CD4-positive, alpha-beta T cell (primary cell): Measurements from ENCODE around the gene GPC6. TPM values are rescaled to one million over a fixed set of nuclear protein-coding genes. Genes with fewer than 3 reads are reported as not detected.

ENCODE experiments used
- ATAC-seq: fragments of 200-7000 bp; cut with Tn5 transposase; one replicate; pipeline ENCODE4 v1.10.0; 2022; ENCODE audit warnings: mild to moderate bottlenecking; ENCODE audit not compliant: poor library complexity
- CTCF ChIA-PET: fragments of 350-600 bp; sonication (Branson Sonifier 250); formaldehyde crosslinking; loops from one replicate; lab custom pipeline; 2021; ENCODE audit warnings: antibody characterized with exemption, inconsistent platforms; lab: Charles Lee
- POLR2A ChIA-PET: fragments of 350-600 bp; sonication (Branson Sonifier 250); formaldehyde crosslinking; loops from one replicate; lab custom pipeline; 2021; ENCODE audit warnings: antibody characterized with exemption, inconsistent platforms; lab: Charles Lee
- DNase-seq, 14 experiments: peaks; one replicate each; pipeline ENCODE4 v3.0.0-alpha.2; 2013 to 2020; ENCODE audit warnings: mixed read lengths in 2 of 14
- H3K27ac ChIP-seq, 2 donors: one replicate each; pipeline versions ENCODE4 v1.5.1 to v1.7.0; 2013; ENCODE audit warnings: low read length in 2 of 2, low read depth in 1 of 2, mild to moderate bottlenecking in 1 of 2
- H3K27me3 ChIP-seq, 2 experiments: 1 replicate in 1 of 2; 2 replicates in 1 of 2; pipeline versions ENCODE4 v1.6.1 to v1.7.0; 2013; ENCODE audit warnings: low read length in 2 of 2, control low read depth in 1 of 2, mild to moderate bottlenecking in 1 of 2, moderate library complexity in 1 of 2; ENCODE audit not compliant: insufficient read depth in 2 of 2, control insufficient read depth in 1 of 2
- H3K36me3 ChIP-seq: one replicate; pipeline ENCODE4 v1.6.1; 2013; ENCODE audit warnings: low read length, control low read depth; ENCODE audit not compliant: insufficient read depth
- H3K4me1 ChIP-seq: one replicate; pipeline ENCODE4 v1.6.1; 2013; ENCODE audit warnings: low read length, control low read depth; ENCODE audit not compliant: insufficient read depth
- H3K4me3 ChIP-seq: one replicate; pipeline ENCODE4 v1.5.1; 2013; ENCODE audit warnings: mild to moderate bottlenecking, low read length, moderate library complexity
- H3K9me3 ChIP-seq, 2 experiments: 1 replicate in 1 of 2; 2 replicates in 1 of 2; pipeline versions ENCODE4 v1.6.1 to v1.7.0; 2013; ENCODE audit warnings: low read length in 2 of 2, mild to moderate bottlenecking in 2 of 2, control low read depth in 1 of 2, moderate library complexity in 1 of 2; ENCODE audit not compliant: control insufficient read depth in 1 of 2, insufficient read depth in 1 of 2
- H3K27ac Mint-ChIP-seq: one replicate; pipeline ENCODE4 v1.8.0; 2020; ENCODE audit warnings: mixed read lengths
- H3K27me3 Mint-ChIP-seq: one replicate; pipeline ENCODE4 v1.8.0; 2021; ENCODE audit warnings: mixed read lengths
- H3K36me3 Mint-ChIP-seq: one replicate; pipeline ENCODE4 v1.8.0; 2021; ENCODE audit warnings: low read depth, mixed read lengths
- H3K4me1 Mint-ChIP-seq: one replicate; pipeline ENCODE4 v1.8.0; 2021; ENCODE audit warnings: low read depth, mixed read lengths
- H3K4me3 Mint-ChIP-seq: one replicate; pipeline ENCODE4 v1.8.0; 2020; ENCODE audit warnings: mild to moderate bottlenecking, mixed read lengths
- H3K9me3 Mint-ChIP-seq: one replicate; pipeline ENCODE4 v1.8.0; 2020; ENCODE audit warnings: mixed read lengths
- CTCF ChIP-seq: fragments of 200-600 bp; IDR thresholded peaks from one replicate; pipeline ENCODE4 v1.8.0; 2022; ENCODE audit warnings: antibody characterized with exemption, mild to moderate bottlenecking
- intact Hi-C, 2 experiments: fragments of 100-400 bp; cut with DNase I in 1 of 2; cut with micrococcal nuclease in 1 of 2; formaldehyde crosslinking; loops; one replicate each; pipeline versions ENCODE4 v1.15.1 to v1.9.0; 2023 to 2025; cut with DNase I, micrococcal nuclease
- total RNA-seq, 174 experiments: library from RNA in 2 of 174; stranded (reverse) in 2 of 174; gene quantifications; one replicate each; pipeline ENCODE4 v1.2.3 and lab custom pipeline; 2021 to 2026

Gene GPC6
- total RNA-seq, 2 experiments from 2014 or later: not detected

- Mint-ChIP-seq H3K36me3 (no peaks in the 10 kb centered on the region), H3K27ac (no peak overlapping the region), H3K4me3 (no peak overlapping the region), H3K27me3 (no peaks in the 10 kb centered on the region), H3K4me1 (no peaks in the 10 kb centered on the region), H3K9me3 (no peaks in the 10 kb centered on the region)
- no peak overlapping the region for H3K4me3 ChIP-seq
- H3K27me3 ChIP-seq: no peaks in the 10 kb centered on the region
- intact Hi-C loops: no loop called here
- no peak overlapping the region for H3K27ac ChIP-seq
- ChIA-PET CTCF (no interaction called here), POLR2A (no interaction called here)
- no peak for DNase-seq
- no peaks in the 10 kb centered on the region for H3K36me3 ChIP-seq
- no peak for ATAC-seq
- H3K9me3 ChIP-seq: peaks cover 0 to 5% of the 10 kb centered on the region in 2 experiments
- no peaks in the 10 kb centered on the region for H3K4me1 ChIP-seq
- TF ChIP-seq CTCF: no peak
Measured at GRCh38 chr13:94160875-94161274, 934.3 kb downstream of the GPC6 start.

GRCh38 chr13:94162289-94162688, 935.7 kb downstream of the GPC6 start:
- Mint-ChIP-seq H3K9me3 (no peaks in the 10 kb centered on the region), H3K27ac (no peak overlapping the region), H3K4me1 (no peaks in the 10 kb centered on the region), H3K36me3 (no peaks in the 10 kb centered on the region), H3K27me3 (no peaks in the 10 kb centered on the region), H3K4me3 (no peak overlapping the region)
- DNase-seq: no peak
- ATAC-seq: no peak
- peaks cover 0 to 5% of the 10 kb centered on the region in 2 experiments for H3K9me3 ChIP-seq
- H3K27ac ChIP-seq: no peak overlapping the region
- POLR2A ChIA-PET: no interaction called here
- H3K27me3 ChIP-seq: no peaks in the 10 kb centered on the region
- intact Hi-C loops: no loop called here
- no peak for TF ChIP-seq CTCF
- no peaks in the 10 kb centered on the region for H3K36me3 ChIP-seq
- no peaks in the 10 kb centered on the region for H3K4me1 ChIP-seq
- no peak overlapping the region for H3K4me3 ChIP-seq
- CTCF ChIA-PET: interaction anchor here (1.3 kb wide), 1 partner anchor 12 kb away, joined by 3 read pairs; no protein-coding TSS in a partner anchor

GRCh38 chr13:94163535-94163934, 936.9 kb downstream of the GPC6 start:
- CTCF ChIA-PET: no interaction called here
- intact Hi-C loops: no loop called here
- no peaks in the 10 kb centered on the region for H3K9me3 Mint-ChIP-seq
- no peak overlapping the region for H3K4me3 Mint-ChIP-seq
- Histone ChIP-seq H3K27me3 (no peaks in the 10 kb centered on the region), H3K9me3 (peaks cover 0 to 5% of the 10 kb centered on the region in 2 experiments), H3K36me3 (no peaks in the 10 kb centered on the region), H3K4me3 (no peak overlapping the region), H3K4me1 (no peaks in the 10 kb centered on the region), H3K27ac (no peak overlapping the region)
- no peaks in the 10 kb centered on the region for H3K4me1 Mint-ChIP-seq
- TF ChIP-seq CTCF: no peak
- H3K27ac Mint-ChIP-seq: no peak overlapping the region
- H3K36me3 Mint-ChIP-seq: no peaks in the 10 kb centered on the region
- H3K27me3 Mint-ChIP-seq: no peaks in the 10 kb centered on the region
- ATAC-seq: no peak
- POLR2A ChIA-PET: interaction anchor here (0.7 kb wide), 1 partner anchor 11 kb away, joined by 3 read pairs; no protein-coding TSS in a partner anchor
- no peak for DNase-seq
